Measurements from ENCODE around the gene CDH1.

CDH1 gene

DNA sequence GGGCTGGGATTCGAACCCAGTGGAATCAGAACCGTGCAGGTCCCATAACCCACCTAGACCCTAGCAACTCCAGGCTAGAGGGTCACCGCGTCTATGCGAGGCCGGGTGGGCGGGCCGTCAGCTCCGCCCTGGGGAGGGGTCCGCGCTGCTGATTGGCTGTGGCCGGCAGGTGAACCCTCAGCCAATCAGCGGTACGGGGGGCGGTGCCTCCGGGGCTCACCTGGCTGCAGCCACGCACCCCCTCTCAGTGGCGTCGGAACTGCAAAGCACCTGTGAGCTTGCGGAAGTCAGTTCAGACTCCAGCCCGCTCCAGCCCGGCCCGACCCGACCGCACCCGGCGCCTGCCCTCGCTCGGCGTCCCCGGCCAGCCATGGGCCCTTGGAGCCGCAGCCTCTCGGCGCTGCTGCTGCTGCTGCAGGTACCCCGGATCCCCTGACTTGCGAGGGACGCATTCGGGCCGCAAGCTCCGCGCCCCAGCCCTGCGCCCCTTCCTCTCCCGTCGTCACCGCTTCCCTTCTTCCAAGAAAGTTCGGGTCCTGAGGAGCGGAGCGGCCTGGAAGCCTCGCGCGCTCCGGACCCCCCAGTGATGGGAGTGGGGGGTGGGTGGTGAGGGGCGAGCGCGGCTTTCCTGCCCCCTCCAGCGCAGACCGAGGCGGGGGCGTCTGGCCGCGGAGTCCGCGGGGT is at the start of gene CDH1:
CDH1 (plus strand) TSS at position 247 of the 684 bp plus-strand sequence; CDS start at position 371, 124 bp downstream.
- no peak within 1 kb of the TSS for H3K27ac ChIP-seq
- in situ Hi-C loops (cut with HindIII; ENCODE audit: low pct_ligation_motif_present, low sequenced_read_pairs): no loop called here
- no peak for DNase-seq
- H3K36me3 ChIP-seq (replicated peaks): no peaks in the 10 kb centered on the region
- peaks cover 28% of the 10 kb centered on the region for H3K27me3 ChIP-seq (replicated peaks)
- TF ChIP-seq, protein P1, sequence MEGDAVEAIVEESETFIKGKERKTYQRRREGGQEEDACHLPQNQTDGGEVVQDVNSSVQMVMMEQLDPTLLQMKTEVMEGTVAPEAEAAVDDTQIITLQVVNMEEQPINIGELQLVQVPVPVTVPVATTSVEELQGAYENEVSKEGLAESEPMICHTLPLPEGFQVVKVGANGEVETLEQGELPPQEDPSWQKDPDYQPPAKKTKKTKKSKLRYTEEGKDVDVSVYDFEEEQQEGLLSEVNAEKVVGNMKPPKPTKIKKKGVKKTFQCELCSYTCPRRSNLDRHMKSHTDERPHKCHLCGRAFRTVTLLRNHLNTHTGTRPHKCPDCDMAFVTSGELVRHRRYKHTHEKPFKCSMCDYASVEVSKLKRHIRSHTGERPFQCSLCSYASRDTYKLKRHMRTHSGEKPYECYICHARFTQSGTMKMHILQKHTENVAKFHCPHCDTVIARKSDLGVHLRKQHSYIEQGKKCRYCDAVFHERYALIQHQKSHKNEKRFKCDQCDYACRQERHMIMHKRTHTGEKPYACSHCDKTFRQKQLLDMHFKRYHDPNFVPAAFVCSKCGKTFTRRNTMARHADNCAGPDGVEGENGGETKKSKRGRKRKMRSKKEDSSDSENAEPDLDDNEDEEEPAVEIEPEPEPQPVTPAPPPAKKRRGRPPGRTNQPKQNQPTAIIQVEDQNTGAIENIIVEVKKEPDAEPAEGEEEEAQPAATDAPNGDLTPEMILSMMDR (IDR thresholded peaks at IDR 0.05; ENCODE audit: low read depth, low read length, missing control alignments): no peak
- no peak within 1 kb of the TSS for H3K4me3 ChIP-seq (ENCODE audit: low read depth, low read length)

DNA sequence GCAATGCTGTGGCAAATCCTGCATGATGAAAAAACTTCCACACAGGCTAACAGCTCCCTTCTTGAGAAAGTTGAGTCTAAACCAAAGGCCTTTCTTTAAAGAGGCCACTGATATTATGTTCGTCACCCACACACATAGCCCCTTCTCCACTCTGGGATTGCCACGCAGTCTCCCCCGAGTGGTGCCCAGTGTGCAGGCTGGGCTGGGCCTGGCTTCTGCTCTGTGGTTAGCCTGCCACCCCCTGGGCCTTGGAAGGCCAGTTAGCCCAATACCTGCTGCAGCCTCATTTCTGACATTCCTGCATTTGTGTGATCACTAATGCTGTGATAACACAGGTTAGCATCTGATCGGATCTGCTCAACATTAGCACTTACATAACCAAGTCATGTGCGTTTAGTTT is 47.2 kb upstream of the CDH1 start:
- in situ Hi-C loops (cut with HindIII; ENCODE audit: low pct_ligation_motif_present, low sequenced_read_pairs): no loop called here
- no peak for DNase-seq
- TF ChIP-seq, protein P1 (IDR thresholded peaks at IDR 0.05; ENCODE audit: low read depth, low read length, missing control alignments): no peak
- Histone ChIP-seq H3K27me3 (replicated peaks) (no peaks in the 10 kb centered on the region), H3K36me3 (replicated peaks) (no peaks in the 10 kb centered on the region), H3K4me3 (ENCODE audit: low read depth, low read length) (no peak overlapping the region), H3K27ac (no peak overlapping the region)

DNA sequence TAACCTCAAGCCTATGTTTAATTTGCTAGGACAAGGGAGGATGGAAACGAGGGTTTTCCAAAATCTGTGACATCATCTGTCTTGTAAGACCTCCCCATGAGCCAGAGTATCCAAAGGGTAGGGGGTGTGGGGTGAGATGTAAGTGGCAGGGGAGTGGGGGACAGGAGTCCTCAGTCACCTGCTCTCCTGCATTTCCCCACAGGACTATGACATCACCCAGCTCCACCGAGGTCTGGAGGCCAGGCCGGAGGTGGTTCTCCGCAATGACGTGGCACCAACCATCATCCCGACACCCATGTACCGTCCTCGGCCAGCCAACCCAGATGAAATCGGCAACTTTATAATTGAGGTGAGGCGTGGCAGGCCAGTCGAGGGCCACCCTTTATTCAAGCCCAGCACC is 41.5 kb upstream of the CDH1 start:
- in situ Hi-C loops (cut with HindIII; ENCODE audit: low pct_ligation_motif_present, low sequenced_read_pairs): no loop called here
- TF ChIP-seq, protein P1 (IDR thresholded peaks at IDR 0.05; ENCODE audit: low read depth, low read length, missing control alignments): no peak
- Histone ChIP-seq H3K27me3 (replicated peaks) (no peaks in the 10 kb centered on the region), H3K36me3 (replicated peaks) (no peaks in the 10 kb centered on the region), H3K27ac (no peak overlapping the region), H3K4me3 (ENCODE audit: low read depth, low read length) (no peak overlapping the region)
- no peak for DNase-seq

DNA sequence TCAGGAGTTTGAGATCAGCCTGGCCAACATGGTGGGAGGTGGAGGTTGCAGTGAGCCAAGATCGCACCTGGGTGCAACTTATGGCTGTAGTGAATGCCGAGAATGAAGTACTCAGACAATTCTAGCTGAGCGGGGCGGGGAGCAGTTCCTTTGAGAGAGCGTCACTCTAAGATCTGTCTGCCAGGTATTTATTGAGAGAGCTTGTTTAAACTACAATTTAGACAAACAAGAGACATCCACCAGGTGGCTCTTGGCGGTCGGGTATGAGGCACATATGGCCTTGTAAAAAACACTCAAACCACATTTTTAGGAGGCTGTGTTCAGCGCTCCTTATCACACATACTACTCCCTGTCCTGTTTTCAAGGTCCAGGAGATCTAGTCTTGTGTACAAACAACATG is 40.6 kb upstream of the CDH1 start:
- no peak overlapping the region for H3K27ac ChIP-seq
- no peaks in the 10 kb centered on the region for H3K36me3 ChIP-seq (replicated peaks)
- DNase-seq: no peak
- in situ Hi-C loops (cut with HindIII; ENCODE audit: low pct_ligation_motif_present, low sequenced_read_pairs): no loop called here
- TF ChIP-seq, protein P1 (IDR thresholded peaks at IDR 0.05; ENCODE audit: low read depth, low read length, missing control alignments): no peak
- H3K4me3 ChIP-seq (ENCODE audit: low read depth, low read length): no peak overlapping the region
- H3K27me3 ChIP-seq (replicated peaks): no peaks in the 10 kb centered on the region

DNA sequence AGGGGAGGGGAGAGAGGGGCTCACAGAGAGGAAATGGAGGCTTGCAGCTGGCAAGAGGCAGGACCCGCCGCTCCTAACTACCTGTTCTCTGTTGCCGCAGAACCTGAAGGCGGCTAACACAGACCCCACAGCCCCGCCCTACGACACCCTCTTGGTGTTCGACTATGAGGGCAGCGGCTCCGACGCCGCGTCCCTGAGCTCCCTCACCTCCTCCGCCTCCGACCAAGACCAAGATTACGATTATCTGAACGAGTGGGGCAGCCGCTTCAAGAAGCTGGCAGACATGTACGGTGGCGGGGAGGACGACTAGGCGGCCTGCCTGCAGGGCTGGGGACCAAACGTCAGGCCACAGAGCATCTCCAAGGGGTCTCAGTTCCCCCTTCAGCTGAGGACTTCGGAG is 39.0 kb upstream of the CDH1 start:
- no peaks in the 10 kb centered on the region for H3K36me3 ChIP-seq (replicated peaks)
- no peak overlapping the region for H3K27ac ChIP-seq
- in situ Hi-C loops (cut with HindIII; ENCODE audit: low pct_ligation_motif_present, low sequenced_read_pairs): no loop called here
- H3K27me3 ChIP-seq (replicated peaks): no peaks in the 10 kb centered on the region
- TF ChIP-seq, protein P1 (IDR thresholded peaks at IDR 0.05; ENCODE audit: low read depth, low read length, missing control alignments): no peak
- H3K4me3 ChIP-seq (ENCODE audit: low read depth, low read length): no peak overlapping the region
- no peak for DNase-seq

DNA sequence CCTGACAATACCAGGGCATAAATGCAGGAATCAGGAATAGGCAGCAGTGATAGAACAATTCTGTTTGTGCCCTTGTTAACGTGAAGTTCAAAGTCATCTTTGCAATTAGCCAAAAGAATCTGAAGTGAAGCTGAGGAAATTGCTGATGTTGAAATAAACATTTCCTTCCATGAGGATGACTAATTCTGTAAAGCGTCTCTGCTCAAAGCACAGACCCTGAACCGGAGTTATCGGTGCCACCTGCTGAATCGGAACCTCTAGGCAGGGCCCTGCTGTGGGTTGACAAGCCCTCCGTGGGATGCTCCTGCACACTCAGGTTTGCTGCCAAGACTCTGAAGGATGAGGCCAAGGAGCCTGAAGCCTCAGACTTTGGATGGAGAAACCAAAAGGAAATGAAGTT is 37.0 kb upstream of the CDH1 start:
- DNase-seq: no peak
- in situ Hi-C loops (cut with HindIII; ENCODE audit: low pct_ligation_motif_present, low sequenced_read_pairs): no loop called here
- no peaks in the 10 kb centered on the region for H3K36me3 ChIP-seq (replicated peaks)
- H3K27me3 ChIP-seq (replicated peaks): no peaks in the 10 kb centered on the region
- no peak overlapping the region for H3K4me3 ChIP-seq (ENCODE audit: low read depth, low read length)
- TF ChIP-seq, protein P1 (IDR thresholded peaks at IDR 0.05; ENCODE audit: low read depth, low read length, missing control alignments): no peak
- H3K27ac ChIP-seq: no peak overlapping the region
